ENCODE results near the gene ASTN1.

GRCh38 chr1:177138347-177138746 lies 26.2 kb downstream of the ASTN1 start:
- TF ChIP-seq ZBTB7A (tag by site-specific recombination; IDR thresholded peaks at IDR 0.05; ENCODE audit: low read depth) (no peak), ATF2 (tag by site-specific recombination; IDR thresholded peaks at IDR 0.05; ENCODE audit: low read depth) (no peak), ZNF114 (tag by site-specific recombination; IDR thresholded peaks at IDR 0.05) (no peak), ZNF335 (tag by site-specific recombination; conservative IDR thresholded peaks at IDR 0.05) (no peak), CTCF (tag by site-specific recombination; IDR thresholded peaks at IDR 0.05) (no peak), TCF7L2 (IDR thresholded peaks at IDR 0.05; ENCODE audit: borderline replicate concordance, low read depth, low read length) (no peak), ZNF473 (tag by site-specific recombination; IDR thresholded peaks at IDR 0.05) (no peak), ZBTB11 (tag by site-specific recombination; conservative IDR thresholded peaks at IDR 0.05; ENCODE audit: low read depth) (no peak)
